HG03342 (cell line): ENCODE results near the gene EYA4.
"Not testable (repeated sequence)": the region's sequence is repeated elsewhere in the genome, so short reads cannot be mapped to it uniquely, and the experiment has no call there.

Experiments used
- ATAC-seq: cut with Tn5 transposase; IDR thresholded peaks from one replicate; pipeline ENCODE4 v1.9.1; 2021; ENCODE audit warnings: mild to moderate bottlenecking, moderate library complexity; ENCODE audit not compliant: unreplicated experiment

Gene EYA4

GRCh38 chr6:133393891-133394290, 152.7 kb downstream of the EYA4 start:
- ATAC-seq = no peak

DNA sequence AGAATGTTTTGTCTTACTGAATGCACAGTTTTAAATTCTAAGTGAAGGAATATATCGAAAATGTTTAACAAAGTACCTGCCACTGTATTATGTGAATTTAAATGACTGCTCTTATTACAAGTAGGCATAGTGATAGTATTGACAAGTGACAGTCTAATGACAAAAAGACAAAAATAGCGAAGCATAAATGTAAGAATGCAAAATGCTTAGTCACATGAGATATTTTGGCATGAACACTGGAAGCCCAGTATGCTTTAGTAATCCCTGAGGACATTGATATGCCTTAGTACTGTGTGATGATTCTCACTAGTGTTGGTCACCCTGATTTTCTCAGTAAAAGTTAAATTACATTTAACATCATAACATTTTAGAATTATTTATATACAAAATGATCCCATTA, 153.5 kb downstream of the EYA4 start:
- ATAC-seq = no peak

GRCh38 chr6:133396233-133396983, 155.3 kb downstream of the EYA4 start:
- ATAC-seq = no peak

- ATAC-seq = no peak
Measured at GRCh38 chr6:133396984-133397348, 155.8 kb downstream of the EYA4 start.

DNA sequence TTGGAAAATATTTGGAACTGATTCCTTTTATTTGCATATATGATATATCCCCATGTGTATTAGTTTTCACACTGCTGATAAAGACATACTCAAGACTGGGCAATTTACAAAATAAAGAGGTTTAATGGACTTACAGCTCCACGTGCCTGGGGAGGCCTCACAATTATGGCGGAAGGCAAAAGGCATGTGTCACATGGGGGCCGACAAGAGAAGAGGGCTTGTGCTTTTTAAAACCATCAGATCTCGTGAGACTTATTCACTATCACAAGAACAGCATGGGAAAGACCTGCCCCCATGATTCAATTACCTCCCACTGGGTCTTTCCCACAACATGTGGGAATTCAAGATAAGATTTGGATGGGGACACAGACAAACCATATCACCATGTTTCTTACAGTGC, 156.4 kb downstream of the EYA4 start:
- ATAC-seq = not testable (repeated sequence)

GRCh38 chr6:133399426-133399825, 158.3 kb downstream of the EYA4 start:
- ATAC-seq = no peak

- ATAC-seq = no peak
Measured at GRCh38 chr6:133404151-133404550, 163.0 kb downstream of the EYA4 start.

DNA sequence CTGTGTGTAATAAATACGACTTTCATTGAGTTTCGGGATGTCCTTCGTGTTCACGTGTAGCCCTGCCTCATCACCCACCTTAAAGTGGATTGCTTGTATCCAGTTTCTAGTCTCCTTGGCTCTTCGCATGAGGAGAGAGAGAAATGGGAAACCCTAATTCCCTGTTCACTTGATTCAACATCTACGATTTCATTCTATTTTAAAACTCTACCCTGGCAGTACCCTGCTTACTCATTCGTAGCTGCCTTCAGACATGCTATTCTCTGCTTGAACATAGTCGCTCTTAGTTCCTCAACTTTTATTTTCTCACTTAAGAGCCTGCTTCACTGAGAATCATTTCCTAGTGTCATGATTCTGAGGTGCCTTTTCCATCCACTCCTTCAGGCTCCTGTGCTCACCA, 163.6 kb downstream of the EYA4 start:
- no peak for ATAC-seq

DNA sequence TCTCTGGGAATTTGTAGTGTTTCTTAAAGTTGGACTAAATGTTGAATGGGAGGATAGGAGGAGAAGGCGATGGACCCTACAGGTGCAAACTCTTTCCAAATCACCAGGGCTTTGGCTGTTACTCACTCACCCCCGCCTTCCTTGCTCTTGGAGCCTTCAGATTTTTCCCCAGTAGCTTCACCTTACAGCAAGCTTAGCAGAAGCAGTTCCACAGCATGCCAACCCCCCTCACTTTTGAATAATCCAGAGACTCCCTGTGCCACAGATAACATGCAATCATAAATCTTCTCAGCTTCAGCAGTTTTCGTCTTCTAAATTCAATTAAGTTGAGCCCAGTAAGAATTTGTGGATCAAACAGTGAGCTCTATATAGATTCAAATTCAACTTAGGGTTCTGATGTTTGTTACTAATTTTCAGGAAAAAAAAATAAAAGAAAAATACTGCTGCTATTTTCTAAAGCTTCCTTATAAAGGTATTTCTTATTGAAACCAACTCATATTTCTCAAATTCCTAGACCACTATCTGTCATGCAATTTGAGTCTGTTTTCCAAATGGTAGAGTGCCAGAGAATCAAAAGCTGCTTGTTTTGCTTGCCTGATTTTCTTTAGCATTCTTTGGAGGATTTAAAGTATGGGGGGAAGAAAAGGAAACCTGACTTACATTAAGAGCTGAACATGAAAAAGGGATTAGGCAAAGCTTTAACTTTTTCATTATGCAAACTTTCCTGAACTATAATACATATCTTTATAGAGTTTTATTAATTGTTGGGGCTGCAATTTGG, 166.4 kb downstream of the EYA4 start:
- no peak for ATAC-seq

DNA sequence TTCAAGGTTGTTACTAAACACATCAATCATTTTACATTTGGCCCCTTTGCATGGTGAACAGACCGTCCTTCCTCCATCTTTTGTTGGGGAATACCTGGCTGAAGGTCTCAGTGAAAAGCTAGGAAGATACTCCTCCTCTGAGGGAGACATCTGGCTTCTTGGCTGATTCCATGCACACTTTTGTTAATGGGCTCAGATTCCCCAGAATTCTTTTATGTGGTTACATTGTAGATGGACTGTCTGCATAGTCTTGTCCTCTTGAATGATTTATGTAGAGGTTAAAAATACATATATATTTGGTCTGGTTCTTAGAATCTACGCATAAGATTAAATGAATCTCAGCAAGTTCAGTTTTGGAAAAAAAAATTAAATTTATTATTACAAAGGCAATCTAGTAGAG, 167.0 kb downstream of the EYA4 start:
- no peak for ATAC-seq

DNA sequence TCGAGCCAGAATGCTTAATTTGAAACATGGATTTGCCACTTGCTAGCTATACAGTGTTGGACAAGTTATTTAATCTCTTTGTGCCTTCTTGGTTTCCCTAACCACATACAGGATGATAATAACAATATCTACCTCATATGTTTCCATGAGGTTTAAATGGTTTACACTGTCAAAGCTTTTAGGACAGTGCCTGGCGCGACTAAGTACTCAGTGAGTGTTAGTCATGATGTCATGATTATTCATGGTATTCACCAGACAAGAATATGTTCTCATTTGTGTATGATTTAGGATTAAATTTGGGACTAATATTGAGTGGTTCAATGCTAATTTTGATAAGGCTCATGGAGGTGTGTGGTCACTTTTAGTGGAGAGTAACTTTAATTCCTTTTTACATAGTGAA, 167.4 kb downstream of the EYA4 start:
- ATAC-seq = no peak

DNA sequence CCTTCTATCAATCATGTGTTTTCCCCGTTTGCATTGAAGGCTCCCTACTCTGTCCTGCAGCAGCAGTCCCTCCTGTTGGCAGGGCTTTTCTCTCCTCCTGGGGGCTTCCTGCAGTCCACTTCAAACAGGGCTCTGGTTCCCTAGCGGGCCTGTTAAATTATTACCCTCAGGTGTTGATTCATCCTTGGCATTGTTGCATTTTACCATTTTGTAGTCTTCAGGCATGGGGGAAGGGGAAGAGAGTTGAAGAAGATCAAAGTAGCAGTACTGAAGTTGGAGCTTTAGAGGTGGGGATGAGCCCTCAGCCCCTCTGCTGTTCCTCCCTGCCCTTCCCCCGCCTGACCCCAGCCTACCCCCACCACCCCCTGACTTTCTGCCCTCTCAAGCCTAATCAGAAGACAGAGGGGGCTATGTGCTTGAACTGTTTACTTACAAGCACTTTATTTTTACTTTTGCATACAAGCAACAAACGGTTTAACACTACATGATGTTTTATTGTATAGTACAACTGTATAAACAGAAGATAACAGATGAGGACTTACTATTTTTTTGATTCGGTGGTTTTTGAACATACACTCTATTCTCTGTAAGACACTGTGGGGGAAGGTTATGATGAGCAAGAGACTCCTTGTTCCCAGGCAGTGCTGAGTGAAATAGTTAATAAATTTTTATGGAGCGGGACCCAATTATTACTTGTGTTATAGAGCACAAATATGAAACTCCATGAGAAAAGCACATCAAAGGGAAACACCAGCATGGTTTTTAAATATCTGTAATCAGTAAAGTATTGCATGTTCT, 169.7 kb downstream of the EYA4 start:
- ATAC-seq = no peak

DNA sequence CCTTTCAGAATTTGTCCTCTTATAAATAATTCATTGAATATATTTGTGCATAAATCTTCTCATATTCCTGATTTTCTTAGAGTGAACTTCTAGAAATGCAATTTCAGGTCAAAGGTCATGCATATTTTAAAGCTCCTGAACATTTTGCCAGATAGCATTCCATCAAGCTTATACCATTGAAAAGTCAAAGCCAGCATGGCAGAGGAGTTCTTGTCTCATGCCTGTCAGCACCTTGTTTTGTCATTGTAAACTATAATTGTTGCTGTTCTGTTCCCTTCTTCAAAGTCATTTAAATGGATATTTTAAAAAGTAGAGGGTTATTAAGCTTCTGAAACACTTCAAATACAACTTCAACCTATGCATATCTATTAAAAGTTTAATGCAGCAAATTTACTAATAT, 170.6 kb downstream of the EYA4 start:
- no peak for ATAC-seq

- no peak for ATAC-seq
Measured at GRCh38 chr6:133415262-133415661, 174.1 kb downstream of the EYA4 start.

GRCh38 chr6:133418108-133418507, 177.0 kb downstream of the EYA4 start:
- no peak for ATAC-seq

DNA sequence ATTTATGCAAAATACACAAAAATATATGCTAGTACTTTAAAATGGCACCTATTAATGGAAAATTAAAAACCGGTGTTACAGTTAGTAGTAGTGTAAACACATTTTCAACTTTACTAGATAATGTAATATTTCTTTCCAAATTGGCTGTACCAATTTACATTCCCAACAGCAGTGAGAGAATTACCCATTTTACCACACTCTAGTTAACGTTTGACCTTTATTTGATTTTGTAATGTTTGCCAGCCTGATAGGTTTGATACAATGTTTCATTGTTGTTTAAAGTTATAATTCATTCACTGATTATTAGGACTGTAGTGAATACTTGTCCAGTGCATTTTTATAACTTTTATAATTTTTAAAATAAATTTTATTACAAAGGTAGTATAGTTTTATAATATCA, 182.1 kb downstream of the EYA4 start:
- no peak for ATAC-seq

- ATAC-seq = no peak
Measured at GRCh38 chr6:133424359-133424758, 183.2 kb downstream of the EYA4 start.

GRCh38 chr6:133426038-133426437, 184.9 kb downstream of the EYA4 start:
- ATAC-seq = no peak

DNA sequence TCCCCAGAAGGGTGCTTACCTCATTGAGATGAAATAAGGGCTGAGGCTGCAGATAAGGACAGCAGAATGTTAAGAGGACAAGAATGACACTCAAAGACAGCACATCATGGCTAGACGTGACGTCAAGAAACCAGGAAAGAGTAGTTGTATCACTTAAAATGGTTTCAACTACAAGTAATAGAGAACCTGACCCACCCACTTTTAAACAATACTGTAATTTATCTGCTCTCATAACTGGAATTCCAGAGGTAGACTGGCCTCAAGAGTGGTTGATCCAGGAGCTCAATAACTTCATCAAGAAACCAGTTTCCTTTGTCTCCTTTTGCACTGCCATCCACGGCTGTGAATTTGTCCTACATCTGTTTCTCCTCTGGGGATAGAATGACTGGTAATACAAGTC, 187.1 kb downstream of the EYA4 start:
- no peak for ATAC-seq

GRCh38 chr6:133430530-133430929, 189.4 kb downstream of the EYA4 start:
- ATAC-seq = no peak

- ATAC-seq = no peak
Measured at GRCh38 chr6:133431031-133431430, 189.9 kb downstream of the EYA4 start.
